IMR-90 (cell line): ENCODE results near the gene METTL22. TPM values are rescaled to one million over a fixed set of nuclear protein-coding genes. Genes with fewer than 3 reads are reported as not detected.

ENCODE experiments used
- ATAC-seq: fragments of 200-7000 bp; cut with Tn5 transposase; 2 replicates; pipeline ENCODE4 v1.9.1; 2020; ENCODE audit warnings: low read depth, mild to moderate bottlenecking, moderate library complexity
- BruUV-seq: library from RNA; stranded (reverse); fragments of 400-500 nt; replicated peaks from 2 replicates; lab custom pipeline; 2021; lab: Mats Ljungman, UMichigan
- CTCF ChIA-PET: fragments of 300-600 bp; formaldehyde crosslinking; extraction: SDS; loops from one replicate; lab custom pipeline; 2021; ENCODE audit warnings: antibody characterized with exemption; lab: Yijun Ruan, JAX
- POLR2A ChIA-PET: fragments of 300-600 bp; sonication (Branson Sonifier 250); formaldehyde crosslinking; loops from one replicate; lab custom pipeline; 2022; ENCODE audit warnings: antibody characterized with exemption; ENCODE audit not compliant: unreplicated experiment; lab: Charles Lee
- DNase-seq: peaks from one replicate; pipeline ENCODE4 v3.0.0; 2013
- H2AFZ ChIP-seq: replicated peaks from 2 replicates; pipeline ENCODE3; 2013; ENCODE audit warnings: low read length, mild to moderate bottlenecking; ENCODE audit not compliant: poor library complexity
- H2AK5ac ChIP-seq: 2 replicates; pipeline ENCODE4 v1.6.1; 2013; ENCODE audit warnings: low read depth, low read length, inconsistent platforms
- H2AK9ac ChIP-seq: replicated peaks from 2 replicates; pipeline ENCODE3; 2013; ENCODE audit warnings: mild to moderate bottlenecking, low read depth, low read length, moderate library complexity; ENCODE audit not compliant: poor library complexity
- H2BK120ac ChIP-seq: 2 replicates; pipeline ENCODE4 v1.6.1; 2013; ENCODE audit warnings: low read depth, low read length, inconsistent platforms
- H2BK15ac ChIP-seq: 3 replicates; pipeline ENCODE4 v1.6.1; 2013; ENCODE audit warnings: low read depth, low read length, inconsistent platforms
- H2BK20ac ChIP-seq: 2 replicates; pipeline ENCODE4 v1.6.1; 2013; ENCODE audit warnings: low read depth, mild to moderate bottlenecking, inconsistent platforms, low read length, moderate library complexity
- H2BK5ac ChIP-seq: 2 replicates; pipeline ENCODE4 v1.6.1; 2013; ENCODE audit warnings: mild to moderate bottlenecking, low read depth, low read length, inconsistent platforms; ENCODE audit not compliant: poor library complexity, severe bottlenecking
- H3K14ac ChIP-seq: replicated peaks from 2 replicates; pipeline ENCODE4 v1.6.1; 2013; ENCODE audit warnings: low read depth, low read length, inconsistent platforms
- H3K18ac ChIP-seq: 2 replicates; pipeline ENCODE4 v1.6.1; 2013; ENCODE audit warnings: low read depth, low read length, control low read depth
- H3K23ac ChIP-seq: 2 replicates; pipeline ENCODE4 v1.6.1; 2013; ENCODE audit warnings: low read depth, low read length, inconsistent platforms
- H3K27ac ChIP-seq: 2 replicates; pipeline ENCODE4 v1.5.1; 2013; ENCODE audit warnings: mild to moderate bottlenecking, control low read depth, low read length; ENCODE audit not compliant: insufficient read depth
- H3K27me3 ChIP-seq: 2 replicates; pipeline ENCODE4 v1.6.1; 2013; ENCODE audit warnings: low read length; ENCODE audit not compliant: control insufficient read depth, insufficient read depth
- H3K36me3 ChIP-seq: 2 replicates; pipeline ENCODE4 v1.6.1; 2013; ENCODE audit warnings: low read length, mixed read lengths; ENCODE audit not compliant: control insufficient read depth, insufficient read depth
- H3K4ac ChIP-seq: 2 replicates; pipeline ENCODE4 v1.6.1; 2013; ENCODE audit warnings: low read depth, low read length, inconsistent platforms
- H3K4me1 ChIP-seq: 2 replicates; pipeline ENCODE4 v1.6.1; 2013; ENCODE audit warnings: low read length, mixed read lengths; ENCODE audit not compliant: control insufficient read depth, insufficient read depth
- H3K4me2 ChIP-seq: 2 replicates; pipeline ENCODE4 v1.6.1; 2013; ENCODE audit warnings: low read depth, mild to moderate bottlenecking, control low read depth, low read length, moderate library complexity
- H3K4me3 ChIP-seq: 2 replicates; pipeline ENCODE4 v1.5.1; 2013; ENCODE audit warnings: low read depth, mild to moderate bottlenecking, control low read depth, low read length, moderate library complexity; ENCODE audit not compliant: insufficient read depth
- H3K56ac ChIP-seq: 2 replicates; pipeline ENCODE4 v1.6.1; 2013; ENCODE audit warnings: low read length, inconsistent platforms; ENCODE audit not compliant: insufficient read depth; ENCODE audit errors: extremely low read depth
- H3K79me1 ChIP-seq, 2 experiments: 2 replicates each; pipeline ENCODE4 v1.6.1; 2013; ENCODE audit warnings: low read length in 2 of 2, inconsistent platforms in 1 of 2, low read depth in 1 of 2
- H3K9ac ChIP-seq: 2 replicates; pipeline ENCODE4 v1.6.1; 2013; ENCODE audit warnings: low read depth, low read length, control low read depth
- H3K9me1 ChIP-seq: 2 replicates; pipeline ENCODE4 v1.6.1; 2013; ENCODE audit warnings: low read length, inconsistent platforms; ENCODE audit not compliant: insufficient read depth
- H3K9me3 ChIP-seq: 2 replicates; pipeline ENCODE4 v1.6.1; 2013; ENCODE audit warnings: low read length; ENCODE audit not compliant: control insufficient read depth, insufficient read depth
- H4K20me1 ChIP-seq: 2 replicates; pipeline ENCODE4 v1.6.1; 2013; ENCODE audit warnings: low read length, inconsistent platforms; ENCODE audit not compliant: insufficient read depth
- H4K5ac ChIP-seq: 2 replicates; pipeline ENCODE4 v1.6.1; 2013; ENCODE audit warnings: mild to moderate bottlenecking, low read depth, low read length, control low read depth
- H4K8ac ChIP-seq, 2 experiments: 2 replicates each; pipeline ENCODE4 v1.6.1; 2013; ENCODE audit warnings: low read depth in 2 of 2, low read length in 2 of 2, control low read depth in 1 of 2, inconsistent platforms in 1 of 2
- H4K91ac ChIP-seq: 2 replicates; pipeline ENCODE4 v1.6.1; 2013; ENCODE audit warnings: low read depth, low read length, inconsistent platforms; ENCODE audit not compliant: insufficient read depth
- BHLHE40 ChIP-seq: fragments of 150-350 bp; IDR thresholded peaks from 2 replicates; pipeline ENCODE4 v1.6.1; 2016; ENCODE audit warnings: mild to moderate bottlenecking, low read depth, low read length
- CEBPB ChIP-seq: IDR thresholded peaks from 2 replicates; pipeline ENCODE4 v1.6.1; 2012; ENCODE audit warnings: low read depth, low read length, improper control_type of control experiment
- WGBS, 2 experiments: methylation state at CpG; one replicate each; pipeline versions ENCODE4 v1.1.5 to v1.1.7; 2013; ENCODE audit warnings: missing lambda C conversion rate in 2 of 2; ENCODE audit not compliant: insufficient read length in 1 of 2; ENCODE audit errors: extremely low coverage in 2 of 2; 5-methylcytosine and 5-hydroxymethylcytosine counted together
- dilution Hi-C: fragments of 300-500 bp; cut with HindIII; formaldehyde crosslinking; loops from one replicate; pipeline ENCODE4 v1.14.3; 2018; ENCODE audit warnings: low sequenced_read_pairs; ENCODE audit not compliant: unreplicated experiment
- in situ Hi-C: fragments of 300-500 bp; cut with MboI; formaldehyde crosslinking; loops from 3 replicates; pipeline ENCODE4 v1.14.3; 2019; ENCODE audit warnings: low sequenced_read_pairs, inconsistent platforms, mixed read lengths
- intact Hi-C: fragments of 100-400 bp; cut with micrococcal nuclease; formaldehyde crosslinking; loops from 2 replicates; pipeline ENCODE4 v1.10.0; 2022
- polyA plus RNA-seq, 3 experiments: library from polyadenylated mRNA; depleted of rRNA; stranded (reverse); fragments of >200 nt; gene quantifications; 2 replicates each; pipeline ENCODE4 v1.2.3, GENCODE V29; 2012; ENCODE audit warnings: low replicate concordance in 1 of 3
- total RNA-seq: library from RNA; depleted of rRNA; stranded (reverse); fragments of >200 nt; gene quantifications from 2 replicates; pipeline ENCODE4 v1.2.3, GENCODE V29; 2012

The METTL22 gene
- total and polyA plus RNA-seq, 2 of the 4 experiments (the other 2 are of a cell fraction), result 27.2 to 51.2 TPM

- H3K4me1 ChIP-seq, result no peaks in the 10 kb centered on the region
- intact Hi-C loops (no loop called here), in situ Hi-C loops (no loop called here), dilution Hi-C loops (no loop called here)
- no peak overlapping the region for H3K4me3 ChIP-seq
- no peaks in the 10 kb centered on the region for H3K79me1 ChIP-seq
- TF ChIP-seq BHLHE40 (no peak), CEBPB (no peak)
- H3K4me2 ChIP-seq, result no peak overlapping the region
- CTCF ChIA-PET, result no interaction called here
- ATAC-seq, result peak; percentile 35; the same call in 1 of the 2 replicates
- H3K23ac ChIP-seq, result no peak overlapping the region
- DNase-seq, result no peak
- no peak overlapping the region for H3K4ac ChIP-seq
- no peak overlapping the region for H2BK5ac ChIP-seq
- H3K18ac ChIP-seq, result no peak overlapping the region
- 10% methylated on average over 2 of the region's 7 CpGs; no CpG with 5 or more reads in 1 of the 2 experiments for WGBS, 2 experiments
- H4K8ac ChIP-seq, result no peak overlapping the region
- no peak overlapping the region for H2BK15ac ChIP-seq
- H2AK9ac ChIP-seq, result no peak overlapping the region
- H4K20me1 ChIP-seq, result no peaks in the 10 kb centered on the region
- no peak overlapping the region for H3K56ac ChIP-seq
- no peak overlapping the region for H3K14ac ChIP-seq
- no peak overlapping the region for H4K91ac ChIP-seq
- no peaks in the 10 kb centered on the region for H3K9me1 ChIP-seq
- POLR2A ChIA-PET, result no interaction called here
- no peak overlapping the region for H2AK5ac ChIP-seq
- H3K36me3 ChIP-seq, result no peaks in the 10 kb centered on the region
- no peak overlapping the region for H4K5ac ChIP-seq
- H2BK20ac ChIP-seq, result no peak overlapping the region
- H3K9me3 ChIP-seq, result peaks cover 8% of the 10 kb centered on the region
- H3K27ac ChIP-seq, result no peak overlapping the region
- no TSS peak for BruUV-seq
- no peak overlapping the region for H2BK120ac ChIP-seq
- H3K27me3 ChIP-seq, result no peaks in the 10 kb centered on the region
- H2AFZ ChIP-seq, result no peak overlapping the region
- no peak overlapping the region for H3K9ac ChIP-seq
Observed at GRCh38 chr16:8686031-8686621, 64.6 kb downstream of the METTL22 start.
